Uterus (tissue), 4 donors: ENCODE results near the gene LORICRIN. TPM values are rescaled to one million over a fixed set of nuclear protein-coding genes. Genes with fewer than 3 reads are reported as not detected.

Experiments
- DNase-seq, 2 donors: peaks; one replicate each; pipeline ENCODE4 v3.0.0-alpha.2; 2019 to 2020
- H3K27ac ChIP-seq, 2 donors: fragments of 200-600 bp; sonication (generic); 1 replicate in 1 of 2; 2 replicates in 1 of 2; pipeline ENCODE4 v1.5.1; 2016 to 2018
- H3K27me3 ChIP-seq, 2 donors: fragments of 200-600 bp; sonication (generic); one replicate each; pipeline ENCODE4 v1.5.1; 2018 to 2019; ENCODE audit warnings: control low read depth in 1 of 2
- H3K36me3 ChIP-seq, 2 donors: fragments of 200-600 bp; sonication (generic); one replicate each; pipeline ENCODE4 v1.5.1; 2019; ENCODE audit warnings: control low read depth in 1 of 2
- H3K4me1 ChIP-seq, 2 donors: fragments of 200-600 bp; sonication (generic); one replicate each; pipeline ENCODE4 v1.5.1; 2018 to 2019; ENCODE audit warnings: control low read depth in 1 of 2
- H3K4me3 ChIP-seq, 2 donors: fragments of 200-600 bp; sonication (generic); 1 replicate in 1 of 2; 2 replicates in 1 of 2; pipeline ENCODE4 v1.5.1; 2018 to 2019; ENCODE audit warnings: mild to moderate bottlenecking in 1 of 2
- H3K9me3 ChIP-seq, 2 donors: fragments of 200-600 bp; sonication (generic); one replicate each; pipeline ENCODE4 v1.5.1; 2019; ENCODE audit warnings: control low read depth in 1 of 2
- CTCF ChIP-seq, 4 experiments: fragments of 200-600 bp in 2 of 4; fragments of 450-650 bp in 2 of 4; sonication (generic) in 2 of 4; IDR thresholded peaks; one replicate each; pipeline ENCODE4 v1.5.1; 2016 to 2019; ENCODE audit warnings: antibody characterized with exemption in 4 of 4, mild to moderate bottlenecking in 2 of 4, moderate library complexity in 1 of 4
- POLR2A ChIP-seq, 2 donors: fragments of 450-650 bp; IDR thresholded peaks; one replicate each; pipeline ENCODE4 v1.6.1; 2016; ENCODE audit warnings: antibody characterized with exemption in 2 of 2, mild to moderate bottlenecking in 1 of 2, moderate library complexity in 1 of 2
- intact Hi-C: fragments of 100-400 bp; cut with DNase I; formaldehyde crosslinking; loops from one replicate; pipeline ENCODE4 v1.15.1; 2023; ENCODE audit warnings: low total_unique reads
- total RNA-seq, 4 donors: library from RNA; depleted of rRNA in 3 of 4; stranded (reverse); fragments of >200 nt in 3 of 4; gene quantifications; one replicate each; pipeline versions ENCODE4 v1.1.0 to v1.2.4, GENCODE V29; 2014 to 2023
- donor health status: DM: yes; HTN: yes; CAD: no.

Gene LORICRIN, protein sequence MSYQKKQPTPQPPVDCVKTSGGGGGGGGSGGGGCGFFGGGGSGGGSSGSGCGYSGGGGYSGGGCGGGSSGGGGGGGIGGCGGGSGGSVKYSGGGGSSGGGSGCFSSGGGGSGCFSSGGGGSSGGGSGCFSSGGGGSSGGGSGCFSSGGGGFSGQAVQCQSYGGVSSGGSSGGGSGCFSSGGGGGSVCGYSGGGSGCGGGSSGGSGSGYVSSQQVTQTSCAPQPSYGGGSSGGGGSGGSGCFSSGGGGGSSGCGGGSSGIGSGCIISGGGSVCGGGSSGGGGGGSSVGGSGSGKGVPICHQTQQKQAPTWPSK
- not detected for total RNA-seq

- TF ChIP-seq POLR2A (IDR thresholded peaks at IDR 0.05) = no peak
- no peak for TF ChIP-seq CTCF (IDR thresholded peaks at IDR 0.05)
- intact Hi-C loops = no loop called here
- Histone ChIP-seq H3K4me3 (no peak within 1 kb of the TSS), H3K27ac (no peak within 1 kb of the TSS), H3K9me3 (no peaks in the 10 kb centered on the region), H3K27me3 (peaks cover 0 to 5% of the 10 kb centered on the region in 2 donors), H3K36me3 (no peaks in the 10 kb centered on the region), H3K4me1 (peaks cover 0 to 7% of the 10 kb centered on the region in 2 donors)
- DNase-seq = no peak
Observed at GRCh38 chr1:153259387-153259786, at the start of gene LORICRIN. Gene LORICRIN (plus strand): TSS chr1:153259687. CDS start chr1:153260950, 1,263 bp downstream.

GRCh38 chr1:153210206-153210605 is 49.3 kb upstream of the LORICRIN start:
- DNase-seq = no peak
- TF ChIP-seq CTCF (IDR thresholded peaks at IDR 0.05) = no peak
- no peak for TF ChIP-seq POLR2A (IDR thresholded peaks at IDR 0.05)
- H3K36me3 ChIP-seq = no peaks in the 10 kb centered on the region
- H3K9me3 ChIP-seq = no peaks in the 10 kb centered on the region
- no peaks in the 10 kb centered on the region for H3K27me3 ChIP-seq
- no peaks in the 10 kb centered on the region for H3K4me1 ChIP-seq
- no peak overlapping the region for H3K4me3 ChIP-seq
- H3K27ac ChIP-seq = no peak overlapping the region
- intact Hi-C loops = no loop called here

DNA sequence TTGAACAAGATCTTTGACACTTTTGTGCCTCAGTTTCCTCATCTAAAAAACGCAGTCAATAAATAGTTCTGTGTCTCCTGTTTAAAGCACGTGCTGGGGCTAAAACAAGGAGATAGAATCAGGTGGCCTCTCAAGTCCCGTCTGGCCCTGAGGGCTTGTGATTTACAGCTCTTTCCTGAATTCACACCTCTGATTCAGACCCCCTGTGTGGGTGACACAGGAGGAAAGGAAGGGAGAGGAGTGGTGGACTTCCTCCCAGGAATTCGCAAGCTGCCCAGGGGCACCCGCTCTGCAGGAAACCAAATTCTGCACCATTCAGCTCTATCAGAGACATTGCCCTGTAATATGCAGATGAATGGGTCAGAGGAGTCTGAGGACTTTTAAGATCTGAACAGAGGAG is 47.3 kb upstream of the LORICRIN start:
- H3K36me3 ChIP-seq = no peaks in the 10 kb centered on the region
- TF ChIP-seq CTCF (IDR thresholded peaks at IDR 0.05) = no peak
- TF ChIP-seq POLR2A (IDR thresholded peaks at IDR 0.05) = no peak
- no peaks in the 10 kb centered on the region for H3K9me3 ChIP-seq
- no peak overlapping the region for H3K27ac ChIP-seq
- no peaks in the 10 kb centered on the region for H3K4me1 ChIP-seq
- DNase-seq = no peak
- no peaks in the 10 kb centered on the region for H3K27me3 ChIP-seq
- no peak overlapping the region for H3K4me3 ChIP-seq
- intact Hi-C loops = no loop called here

GRCh38 chr1:153213519-153213918 is 46.0 kb upstream of the LORICRIN start:
- Histone ChIP-seq H3K27ac (no peak overlapping the region), H3K36me3 (no peaks in the 10 kb centered on the region), H3K4me1 (no peaks in the 10 kb centered on the region), H3K4me3 (no peak overlapping the region), H3K9me3 (no peaks in the 10 kb centered on the region), H3K27me3 (no peaks in the 10 kb centered on the region)
- TF ChIP-seq CTCF (IDR thresholded peaks at IDR 0.05) = no peak
- TF ChIP-seq POLR2A (IDR thresholded peaks at IDR 0.05) = no peak
- intact Hi-C loops = no loop called here
- no peak for DNase-seq

GRCh38 chr1:153217212-153217611 is 42.3 kb upstream of the LORICRIN start, which contains the start of gene PRR9:
Gene PRR9 (plus strand): TSS chr1:153217584. CDS start chr1:153218145, 561 bp downstream.
- TF ChIP-seq CTCF (IDR thresholded peaks at IDR 0.05) (no peak), POLR2A (IDR thresholded peaks at IDR 0.05) (no peak)
- no peak within 1 kb of the TSS for H3K4me3 ChIP-seq
- H3K27ac ChIP-seq = no peak within 1 kb of the TSS
- H3K36me3 ChIP-seq = no peaks in the 10 kb centered on the region
- no peak for DNase-seq
- no peaks in the 10 kb centered on the region for H3K27me3 ChIP-seq
- intact Hi-C loops = no loop called here
- H3K9me3 ChIP-seq = no peaks in the 10 kb centered on the region
- H3K4me1 ChIP-seq = no peaks in the 10 kb centered on the region
